Keratinocyte (primary cell): ENCODE results near the gene SUN2. TPM values are rescaled to one million over a fixed set of nuclear protein-coding genes. Genes with fewer than 3 reads are reported as not detected.

Experiments
- DNase-seq: peaks from one replicate; pipeline ENCODE4 v3.0.0-alpha.2; 2011; ENCODE audit warnings: low read depth, missing footprints, low spot score
- FAIRE-seq: peaks from 2 replicates; lab custom pipeline; 2011; peaks lifted over from hg19 to GRCh38; lab: Jason Lieb, UNC
- H2AFZ ChIP-seq: 2 replicates; pipeline ENCODE4 v1.6.0; 2012; ENCODE audit warnings: low read length, control low read depth, inconsistent platforms; ENCODE audit not compliant: control insufficient read depth
- H3K27ac ChIP-seq: 2 replicates; pipeline ENCODE4 v1.5.1; 2011; ENCODE audit warnings: low read length; ENCODE audit not compliant: control insufficient read depth, insufficient read depth
- H3K27me3 ChIP-seq: 3 replicates; pipeline ENCODE4 v1.6.0; 2011; ENCODE audit warnings: low read length; ENCODE audit not compliant: control insufficient read depth, insufficient read depth; ENCODE audit errors: extremely low read depth
- H3K36me3 ChIP-seq, 2 experiments: 2 replicates in 1 of 2; 3 replicates in 1 of 2; pipeline ENCODE4 v1.5.1; 2011; ENCODE audit warnings: low read length in 2 of 2, mild to moderate bottlenecking in 1 of 2; ENCODE audit not compliant: control insufficient read depth in 2 of 2, insufficient read depth in 2 of 2; ENCODE audit errors: extremely low read depth in 1 of 2
- H3K4me1 ChIP-seq: 3 replicates; pipeline ENCODE4 v1.5.1; 2011; ENCODE audit warnings: low read length; ENCODE audit not compliant: control insufficient read depth, insufficient read depth; ENCODE audit errors: extremely low read depth
- H3K4me2 ChIP-seq: 3 replicates; pipeline ENCODE4 v1.6.0; 2011; ENCODE audit warnings: low read depth, low read length; ENCODE audit not compliant: control insufficient read depth, insufficient read depth; ENCODE audit errors: extremely low read depth
- H3K4me3 ChIP-seq, 3 experiments: fragments of 200-600 bp in 1 of 3; sonication (generic) in 1 of 3; 2 replicates in 2 of 3; 3 replicates in 1 of 3; pipeline ENCODE4 v1.5.1; 2011 to 2016; ENCODE audit warnings: low read length in 3 of 3, mild to moderate bottlenecking in 3 of 3, control low read depth in 2 of 3, inconsistent platforms in 1 of 3, low read depth in 1 of 3, mixed read lengths in 1 of 3, mixed run types in 1 of 3, moderate library complexity in 1 of 3; ENCODE audit not compliant: control insufficient read depth in 2 of 3, insufficient read depth in 2 of 3; ENCODE audit errors: extremely low read depth in 1 of 3
- H3K79me2 ChIP-seq: 2 replicates; pipeline ENCODE4 v1.6.0; 2012; ENCODE audit warnings: low read length; ENCODE audit not compliant: control insufficient read depth, insufficient read depth
- H3K9ac ChIP-seq: 3 replicates; pipeline ENCODE4 v1.6.0; 2011; ENCODE audit warnings: low read length; ENCODE audit not compliant: control insufficient read depth, insufficient read depth; ENCODE audit errors: extremely low read depth
- H3K9me1 ChIP-seq: 3 replicates; pipeline ENCODE4 v1.6.0; 2011; ENCODE audit warnings: low read length; ENCODE audit not compliant: control insufficient read depth, insufficient read depth; ENCODE audit errors: extremely low read depth
- H3K9me3 ChIP-seq: 2 replicates; pipeline ENCODE4 v1.5.1; 2012; ENCODE audit warnings: low read depth, low read length; ENCODE audit not compliant: control insufficient read depth
- H4K20me1 ChIP-seq: 3 replicates; pipeline ENCODE4 v1.6.0; 2011; ENCODE audit warnings: low read length; ENCODE audit not compliant: control insufficient read depth, insufficient read depth; ENCODE audit errors: extremely low read depth
- CTCF ChIP-seq, 3 experiments: IDR thresholded peaks in 1 of 3; conservative IDR thresholded peaks in 1 of 3; optimal IDR thresholded peaks in 1 of 3; 2 replicates in 2 of 3; 3 replicates in 1 of 3; pipeline versions ENCODE3 to v1.5.1; 2011; ENCODE audit warnings: low read length in 3 of 3, mild to moderate bottlenecking in 3 of 3, moderate library complexity in 2 of 3, control low read depth in 1 of 3, inconsistent platforms in 1 of 3; ENCODE audit not compliant: insufficient read depth in 2 of 3; ENCODE audit errors: extremely low read depth in 1 of 3
- EZH2 ChIP-seq: IDR thresholded peaks from one replicate; pipeline ENCODE4 v1.6.1; 2012; ENCODE audit warnings: inconsistent platforms, mild to moderate bottlenecking, low read length, moderate library complexity
- dilution Hi-C: fragments of 300-500 bp; cut with MboI; formaldehyde crosslinking; loops from one replicate; pipeline ENCODE4 v1.7.0; 2020; ENCODE audit warnings: low sequenced_read_pairs; ENCODE audit not compliant: extremely low pct_ligation_motif_present
- polyA plus RNA-seq, 5 experiments: library from polyadenylated mRNA; depleted of rRNA in 3 of 5; stranded (reverse) in 3 of 5; stranded (forward) in 1 of 5; unstranded in 1 of 5; fragments of >200 nt; gene quantifications; 1 replicate in 1 of 5; 2 replicates in 3 of 5; 3 replicates in 1 of 5; pipeline versions ENCODE4 v1.2.1 to v1.2.3, GENCODE V29; 2011 to 2012; ENCODE audit warnings: missing spikeins in 2 of 5, low read depth in 1 of 5, low replicate concordance in 1 of 5

SUN2 gene
- polyA plus RNA-seq, 1 donor (not counting 4 experiments of a cell fraction or from before 2014, with no cell fraction given) = 15.9 TPM

GRCh38 chr22:38742176-38742942 is 13.4 kb downstream of the SUN2 start:
- FAIRE-seq (no peak), DNase-seq (no peak)
- Histone ChIP-seq H3K36me3 (peaks cover 44 to 68% of the 10 kb centered on the region in 2 experiments), H3K9me1 (no peaks in the 10 kb centered on the region), H3K27me3 (no peaks in the 10 kb centered on the region), H3K9me3 (no peaks in the 10 kb centered on the region), H3K79me2 (no peaks in the 10 kb centered on the region), H4K20me1 (no peaks in the 10 kb centered on the region), H3K9ac (no peak overlapping the region), H3K27ac (no peak overlapping the region), H3K4me1 (peaks cover 9% of the 10 kb centered on the region), H2AFZ (no peak overlapping the region), H3K4me3 (no peak overlapping the region), H3K4me2 (no peak overlapping the region)
- TF ChIP-seq CTCF (optimal IDR thresholded peaks at IDR 0.05 in 1 of 3, IDR thresholded peaks at IDR 0.05 in 1 of 3, conservative IDR thresholded peaks at IDR 0.05 in 1 of 3; ENCODE audit: extremely low read depth in 1 of 3, insufficient read depth in 2 of 3, low read length in 3 of 3) (no peak), EZH2 (no peak)
- dilution Hi-C loops = no loop called here

GRCh38 chr22:38741576-38741975 is 14.2 kb downstream of the SUN2 start:
- Histone ChIP-seq H3K27ac (no peak overlapping the region), H4K20me1 (no peaks in the 10 kb centered on the region), H2AFZ (no peak overlapping the region), H3K36me3 (peaks cover 44 to 74% of the 10 kb centered on the region in 2 experiments), H3K4me1 (peaks cover 13% of the 10 kb centered on the region), H3K9me1 (no peaks in the 10 kb centered on the region), H3K4me2 (no peak overlapping the region), H3K27me3 (no peaks in the 10 kb centered on the region), H3K9ac (no peak overlapping the region), H3K9me3 (no peaks in the 10 kb centered on the region), H3K4me3 (no peak overlapping the region), H3K79me2 (no peaks in the 10 kb centered on the region)
- TF ChIP-seq CTCF (optimal IDR thresholded peaks at IDR 0.05 in 1 of 3, IDR thresholded peaks at IDR 0.05 in 1 of 3, conservative IDR thresholded peaks at IDR 0.05 in 1 of 3; ENCODE audit: extremely low read depth in 1 of 3, insufficient read depth in 2 of 3, low read length in 3 of 3) (no peak), EZH2 (no peak)
- FAIRE-seq = no peak
- no peak for DNase-seq
- dilution Hi-C loops = no loop called here
